Cerebellar nuclear complex (tissue), 1 donor: ENCODE data around the gene WDR37.

Experiments used
- DNase-seq, 2 experiments: peaks; one replicate each; lab custom pipeline; 2025; lab: John Stamatoyannopoulos, UW

The WDR37 gene

DNA sequence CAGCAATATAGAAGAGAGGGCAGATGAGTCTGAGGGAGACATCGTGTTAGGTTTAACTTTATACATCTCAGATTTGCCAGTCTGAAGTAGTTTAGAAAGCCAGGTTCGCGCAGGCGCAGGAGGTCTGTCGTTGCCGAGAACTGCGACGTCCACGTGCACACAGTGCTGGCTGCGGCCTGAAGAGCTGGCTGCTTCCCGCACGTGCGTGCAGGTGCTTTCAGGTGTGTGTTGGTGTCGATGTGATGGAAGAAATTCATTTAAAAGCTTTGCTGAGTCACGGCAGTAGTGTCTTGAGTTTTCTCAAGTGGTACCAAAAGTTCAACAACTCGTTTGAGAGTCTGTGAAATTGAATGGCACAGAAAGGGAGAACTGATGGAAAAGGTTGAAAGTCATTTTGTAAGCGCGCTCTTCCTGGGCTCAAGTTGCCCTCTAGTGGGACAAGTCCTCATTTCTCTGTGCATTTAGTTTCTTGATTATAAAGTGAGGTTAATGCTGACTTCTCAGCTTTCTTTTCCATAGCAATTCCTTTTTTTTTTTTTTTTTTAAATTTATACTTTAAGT is 18.6 kb downstream of the WDR37 start:
- DNase-seq, result no peak

DNA sequence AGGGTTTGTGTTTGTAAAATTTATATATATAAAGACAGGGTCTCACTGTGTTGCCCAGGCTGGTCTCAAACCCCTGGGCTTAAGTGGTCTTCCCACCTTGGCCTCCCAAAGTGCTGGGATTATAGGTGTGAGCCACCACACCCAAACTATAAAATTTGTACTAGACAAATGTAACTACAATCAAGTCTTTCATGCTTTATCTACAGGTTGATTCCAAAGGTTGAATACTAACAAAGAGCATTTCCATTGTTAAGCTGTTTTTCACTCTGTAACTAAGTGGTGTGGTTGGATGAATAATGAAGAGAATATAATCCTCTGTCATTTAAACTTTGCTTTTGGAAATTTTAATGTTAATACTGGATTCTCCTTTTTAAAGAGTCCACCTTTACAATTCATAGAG is 22.5 kb downstream of the WDR37 start:
- DNase-seq, result no peak

DNA sequence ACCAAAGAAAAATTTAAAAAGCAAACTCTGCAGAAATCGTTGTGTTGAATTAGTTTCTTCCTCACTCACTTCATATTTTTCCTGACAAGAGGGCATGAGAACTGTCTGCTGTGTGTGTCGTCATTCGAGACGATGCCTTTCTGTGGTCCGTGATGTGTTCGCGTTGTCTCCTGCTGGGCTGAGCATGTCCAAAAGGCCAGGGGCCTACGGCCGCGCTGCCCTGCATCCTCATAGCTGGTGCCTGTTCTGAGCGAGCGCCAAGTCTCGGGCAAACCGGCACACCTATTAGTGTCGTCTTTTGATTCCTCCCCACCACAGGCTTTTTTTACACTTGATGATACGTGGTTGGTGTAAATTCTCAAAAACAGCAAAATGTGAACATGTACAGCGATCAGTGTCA is 27.4 kb downstream of the WDR37 start:
- no peak for DNase-seq

DNA sequence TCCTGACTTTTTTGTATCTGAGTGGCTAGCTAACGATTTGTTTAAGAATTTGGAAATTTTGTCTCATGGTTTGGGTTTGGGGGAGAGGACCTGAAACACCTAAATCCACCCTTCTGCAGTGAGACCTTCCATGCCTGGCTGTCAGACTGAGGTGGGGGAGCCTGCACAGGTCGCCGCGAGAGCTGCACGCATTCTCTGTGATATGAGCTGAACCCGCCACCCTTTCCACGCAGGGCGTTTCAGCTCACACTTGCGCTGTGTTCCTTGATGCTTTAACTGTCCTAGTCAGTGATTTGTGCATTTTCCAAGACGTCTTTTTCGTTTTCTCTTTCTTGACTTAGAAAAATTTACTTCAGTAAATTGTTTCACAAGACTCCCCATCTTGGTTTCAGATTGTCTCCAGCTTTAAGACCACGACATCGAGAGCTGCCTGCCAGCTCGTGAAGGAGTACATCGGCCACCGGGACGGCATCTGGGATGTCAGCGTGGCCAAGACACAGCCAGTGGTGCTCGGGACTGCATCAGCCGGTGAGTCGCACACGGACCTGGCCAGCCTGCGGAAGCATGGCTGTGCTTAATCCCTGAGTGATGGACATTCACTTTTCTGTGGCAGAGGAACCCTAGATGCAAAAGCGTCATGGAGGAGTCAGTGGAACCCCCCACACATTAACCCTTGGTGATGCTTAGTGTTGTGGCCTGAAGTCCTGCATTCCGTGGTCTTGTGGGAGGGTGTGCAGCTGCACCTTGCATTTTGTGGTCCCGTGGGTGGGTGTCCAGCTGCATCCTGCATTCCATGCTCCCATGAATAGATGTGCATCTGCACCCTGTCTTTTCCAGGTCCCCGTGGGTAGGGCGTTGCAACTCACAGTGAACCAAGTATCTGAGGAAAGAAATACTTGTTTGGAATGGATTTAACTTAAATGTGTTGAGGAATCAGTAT is 28.1 kb downstream of the WDR37 start:
- DNase-seq, result no peak

DNA sequence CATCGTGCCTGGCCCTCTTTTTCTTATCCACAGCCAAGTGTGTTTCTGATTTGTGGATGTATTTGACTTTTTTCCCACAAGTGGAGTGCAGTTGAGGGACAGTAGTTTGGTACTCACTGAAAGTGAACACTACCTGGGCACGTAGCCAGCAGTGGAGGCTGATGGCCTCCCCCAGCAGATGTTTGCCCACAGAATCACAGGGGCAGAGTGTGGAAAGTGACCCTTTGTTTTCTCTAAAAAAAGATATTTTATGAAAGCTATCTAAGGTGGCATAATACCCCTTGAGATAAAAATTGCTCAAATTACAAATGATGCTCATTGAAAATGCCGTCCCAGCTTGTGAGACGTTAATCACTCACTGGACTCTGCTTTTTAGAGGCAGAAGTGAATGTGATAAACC is 29.1 kb downstream of the WDR37 start:
- no peak for DNase-seq

DNA sequence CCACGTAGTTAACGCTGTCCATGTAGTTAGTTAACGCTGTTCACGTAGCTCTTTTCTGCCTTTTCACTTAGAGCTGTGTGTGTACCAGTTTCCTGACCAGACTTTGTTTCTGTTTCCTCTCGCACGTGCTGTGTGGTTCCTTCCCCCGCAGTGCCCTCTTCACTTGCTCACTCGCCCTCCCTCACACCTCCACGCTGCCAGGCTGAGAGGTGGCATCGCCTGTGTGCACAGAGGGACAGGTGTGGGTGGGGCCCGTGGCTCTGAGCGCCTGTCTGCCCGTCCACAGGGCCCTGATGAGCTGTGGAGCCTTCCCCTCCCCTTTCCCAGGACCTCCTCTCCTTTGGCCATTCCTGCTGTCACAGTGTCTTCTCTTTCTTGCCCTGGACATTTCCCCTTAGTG is 30.6 kb downstream of the WDR37 start:
- DNase-seq, result no peak

DNA sequence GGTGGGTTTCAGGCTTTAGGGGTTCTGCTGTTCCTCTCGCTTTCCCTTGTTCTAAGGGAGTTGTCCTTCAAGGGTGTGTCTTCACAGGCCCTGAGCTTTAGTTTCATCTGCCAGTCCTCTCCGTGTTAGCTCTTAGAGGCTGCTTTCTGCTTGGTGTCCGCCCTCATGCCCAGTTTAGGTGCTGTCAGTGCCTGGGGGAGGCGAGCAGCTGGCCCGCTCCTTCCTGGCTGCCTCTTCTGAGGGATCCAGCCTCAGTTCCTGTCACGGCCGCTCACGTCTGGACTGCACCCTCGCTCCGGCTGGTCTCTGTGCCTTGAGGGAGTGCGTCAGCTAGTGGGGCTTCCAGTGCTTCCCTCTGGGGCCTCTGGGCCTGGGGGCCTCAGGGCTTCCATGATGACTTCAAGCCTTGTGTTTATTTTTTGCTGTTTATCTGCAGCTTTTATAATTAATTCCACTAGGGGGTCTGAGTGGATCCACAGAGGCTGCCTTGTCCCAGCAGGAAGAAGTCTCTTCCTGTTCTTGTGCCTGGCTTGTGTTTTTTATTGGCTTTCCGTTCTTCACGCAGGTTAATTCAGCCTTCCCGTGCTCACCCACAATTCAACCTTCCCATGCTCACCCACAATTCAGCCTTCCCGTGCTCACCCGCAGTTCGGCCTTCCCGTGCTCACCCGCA is 33.0 kb downstream of the WDR37 start:
- DNase-seq, result no peak

DNA sequence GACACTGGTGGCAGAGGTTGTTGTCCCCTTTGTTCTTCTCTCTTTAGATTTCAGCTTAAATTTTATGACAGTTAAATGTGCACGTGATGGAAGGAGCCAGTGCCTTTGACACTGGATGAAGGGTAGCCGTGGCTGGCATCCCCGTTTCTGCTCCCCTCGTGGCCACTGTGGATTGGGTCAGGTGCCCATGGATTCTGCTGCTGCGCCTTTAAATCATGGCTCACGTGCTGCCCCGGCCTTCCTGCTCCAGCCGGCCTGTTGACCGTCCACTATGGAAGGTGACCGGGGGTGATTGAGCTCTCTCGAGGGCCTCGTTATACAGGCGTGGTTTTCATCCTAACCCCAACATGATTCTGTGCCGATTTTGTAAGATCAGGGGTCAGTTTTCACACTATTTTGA is 34.5 kb downstream of the WDR37 start:
- no peak for DNase-seq

DNA sequence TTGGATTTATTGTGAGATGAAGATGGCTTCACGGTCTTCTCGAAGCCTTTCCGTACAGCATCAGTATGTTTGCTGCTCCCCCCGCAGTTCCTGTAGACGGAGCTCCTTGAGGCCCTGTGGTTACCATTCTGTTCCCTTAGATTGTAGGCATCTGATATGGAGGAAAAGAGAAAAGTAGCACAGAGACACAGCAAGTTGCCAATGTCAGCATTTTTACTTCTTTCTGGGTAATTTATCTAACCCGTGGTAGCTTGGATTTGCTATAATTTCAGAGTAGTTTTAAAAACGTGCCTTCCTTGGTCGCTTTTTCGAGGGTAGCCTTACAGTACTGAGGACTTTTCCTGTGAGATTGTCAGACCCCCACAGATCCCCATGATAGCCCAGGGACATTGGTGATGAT is 37.5 kb downstream of the WDR37 start:
- no peak for DNase-seq

DNA sequence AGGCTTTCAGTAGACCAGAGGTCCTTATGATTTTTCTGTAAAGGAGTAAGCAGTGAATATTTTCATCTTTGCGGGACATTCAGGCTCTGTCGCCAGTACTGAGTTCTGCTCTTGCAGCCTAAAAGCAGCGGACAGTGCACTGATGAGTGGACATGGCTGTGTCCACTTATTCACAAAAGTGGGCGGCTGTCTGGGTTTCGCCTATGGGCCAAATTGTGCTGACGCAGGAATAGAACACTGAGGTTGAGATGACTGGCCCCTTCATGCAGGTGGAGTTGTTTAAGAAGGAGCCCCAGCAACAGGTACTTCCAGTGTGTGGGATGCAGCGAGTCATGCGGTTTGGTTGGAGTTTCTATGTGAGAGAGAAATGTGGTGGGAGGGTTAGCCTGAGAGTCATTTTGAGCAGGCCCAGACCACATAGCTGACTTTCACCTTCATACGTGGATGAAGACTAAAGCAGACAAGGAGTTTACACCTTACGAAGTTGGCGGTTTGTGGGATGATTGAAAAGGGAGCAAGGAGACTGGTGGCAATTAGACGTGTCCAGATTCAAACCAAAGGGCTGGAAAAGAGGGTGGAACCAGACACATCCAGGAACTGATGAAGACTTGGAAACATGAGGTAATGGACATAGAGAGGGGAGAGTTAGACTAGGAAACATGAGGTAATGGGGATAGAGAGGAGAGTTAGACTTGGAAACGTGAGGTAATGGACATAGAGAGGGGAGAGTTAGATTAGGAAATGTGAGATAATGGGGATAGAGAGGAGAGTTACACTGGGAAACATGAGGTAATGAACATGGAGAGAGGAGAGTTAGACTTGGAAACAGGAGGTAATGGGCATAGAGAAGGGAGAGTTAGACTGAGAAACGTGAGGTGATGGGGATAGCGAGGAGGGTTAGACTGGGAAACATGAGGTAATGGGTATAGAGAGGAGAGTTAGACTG is 38.2 kb downstream of the WDR37 start:
- DNase-seq, result no peak

DNA sequence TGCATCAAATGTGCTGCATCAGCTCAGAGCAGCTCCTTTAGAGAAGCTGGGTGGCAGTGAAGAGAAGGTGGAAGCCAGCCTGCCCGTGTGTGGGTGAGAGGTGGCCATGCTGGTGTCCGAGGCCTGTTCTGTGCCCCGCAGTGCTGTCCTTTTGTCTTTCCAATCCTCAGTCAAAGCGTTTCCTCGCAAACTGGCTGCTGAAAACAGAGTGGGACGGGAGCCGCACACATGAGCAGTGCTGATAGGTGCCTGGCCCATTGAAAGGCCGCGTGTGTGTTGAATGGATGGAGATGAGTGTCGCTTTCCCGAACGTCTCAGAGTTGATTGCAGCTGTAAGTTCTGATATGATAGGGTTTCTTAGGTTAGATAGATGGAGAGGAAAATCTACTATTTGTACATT is 39.3 kb downstream of the WDR37 start:
- no peak for DNase-seq

DNA sequence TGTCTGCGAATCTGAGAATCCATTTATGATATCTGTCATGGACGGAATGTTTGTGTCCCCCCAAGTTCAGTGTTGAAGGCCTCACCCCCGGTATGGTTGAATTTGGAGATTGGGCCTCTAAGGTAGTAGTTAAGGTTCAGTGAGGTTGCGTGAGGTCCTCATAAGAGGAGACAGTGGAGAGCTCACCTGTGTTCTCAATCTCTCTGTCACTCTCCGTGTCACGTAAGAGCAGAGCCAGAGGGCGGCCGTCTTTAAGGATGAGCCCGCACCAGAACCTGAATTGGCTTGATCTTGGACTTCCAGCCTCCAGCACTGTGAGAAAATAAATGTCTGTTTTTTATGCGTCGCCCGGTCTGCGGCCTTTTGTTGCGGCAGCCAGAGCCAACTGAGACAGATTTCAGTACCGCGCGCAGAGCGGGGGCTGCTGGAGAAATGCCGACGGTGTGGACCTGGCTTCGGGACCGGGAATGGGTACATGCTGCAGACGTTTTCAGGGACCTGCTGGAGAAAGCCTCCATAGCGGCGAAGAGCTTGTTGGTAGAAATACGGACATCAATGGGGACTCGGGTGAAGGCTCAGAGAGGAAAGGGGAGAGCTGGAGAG is 40.2 kb downstream of the WDR37 start:
- no peak for DNase-seq

DNA sequence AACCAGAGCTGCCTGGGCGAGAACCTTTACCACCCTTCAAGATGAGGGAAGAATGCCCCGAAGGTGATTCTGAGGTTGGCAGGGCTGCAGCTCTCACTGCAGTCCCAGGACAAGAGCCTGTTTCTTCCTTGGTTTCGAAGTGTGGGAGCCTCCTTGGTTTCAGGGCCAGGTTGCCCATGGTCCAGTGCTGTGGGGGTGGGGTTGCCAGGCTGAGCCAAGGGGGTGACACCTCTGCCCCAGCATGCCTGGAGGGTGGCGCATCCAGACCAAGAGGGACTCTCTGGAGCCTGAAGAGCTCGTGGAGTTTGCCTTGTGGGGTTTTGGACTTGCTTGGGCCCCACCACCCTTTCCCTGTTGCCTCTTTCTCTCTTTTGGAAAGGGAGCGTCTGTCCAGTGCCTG is 41.3 kb downstream of the WDR37 start:
- DNase-seq, result no peak

DNA sequence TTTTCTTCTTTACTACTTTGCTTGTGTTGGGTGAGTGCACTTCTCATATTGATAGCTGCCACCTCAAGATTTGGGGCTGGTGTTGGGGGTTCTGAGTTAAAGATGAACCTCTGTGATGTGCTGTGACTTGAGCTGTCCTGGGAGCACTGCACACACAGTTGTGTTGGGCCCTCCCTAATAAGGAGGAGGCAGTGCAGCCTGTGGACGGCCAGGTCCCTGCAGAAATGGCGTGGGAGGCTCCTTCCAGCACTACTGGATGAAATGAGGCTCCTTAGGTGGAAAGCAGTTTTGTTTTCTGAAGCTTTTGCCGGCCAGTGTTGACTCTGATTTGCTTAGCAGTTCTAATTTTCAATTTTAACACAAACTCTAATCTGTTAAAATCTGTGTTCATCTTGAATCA is 44.0 kb downstream of the WDR37 start:
- DNase-seq, result no peak

DNA sequence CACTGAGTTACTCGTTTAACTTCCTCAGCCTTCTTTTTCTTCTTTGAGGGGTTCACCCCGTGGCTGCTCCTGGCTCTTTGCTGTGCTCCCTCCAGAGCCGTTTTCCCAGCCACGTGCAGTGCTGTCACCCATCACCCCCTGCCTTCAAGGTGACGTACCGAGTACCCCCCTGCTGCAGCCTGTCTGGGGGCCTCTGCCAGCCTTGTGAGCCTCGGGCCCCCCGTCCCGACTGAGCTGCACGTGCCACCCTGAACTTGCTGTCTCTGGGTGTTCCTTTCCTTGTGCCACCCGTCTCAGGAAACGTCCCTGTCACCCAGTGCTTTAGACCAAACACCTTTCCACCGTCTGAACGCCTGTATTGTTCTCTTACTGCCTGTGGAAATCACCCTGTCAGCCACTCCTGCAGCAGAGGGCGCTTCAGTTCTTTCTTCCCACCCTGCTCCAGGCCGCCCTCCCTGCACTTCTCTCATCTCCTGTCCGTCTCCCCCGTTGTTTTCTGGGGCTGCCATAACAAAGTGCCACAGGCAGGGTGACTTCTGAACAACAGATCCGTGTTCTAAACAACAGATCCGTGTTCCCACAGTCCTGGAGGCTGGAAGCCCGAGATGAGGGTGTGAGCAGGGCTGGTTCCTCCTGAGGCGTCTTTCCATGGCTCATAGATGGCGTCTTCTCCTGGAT is 44.6 kb downstream of the WDR37 start:
- DNase-seq, result no peak

DNA sequence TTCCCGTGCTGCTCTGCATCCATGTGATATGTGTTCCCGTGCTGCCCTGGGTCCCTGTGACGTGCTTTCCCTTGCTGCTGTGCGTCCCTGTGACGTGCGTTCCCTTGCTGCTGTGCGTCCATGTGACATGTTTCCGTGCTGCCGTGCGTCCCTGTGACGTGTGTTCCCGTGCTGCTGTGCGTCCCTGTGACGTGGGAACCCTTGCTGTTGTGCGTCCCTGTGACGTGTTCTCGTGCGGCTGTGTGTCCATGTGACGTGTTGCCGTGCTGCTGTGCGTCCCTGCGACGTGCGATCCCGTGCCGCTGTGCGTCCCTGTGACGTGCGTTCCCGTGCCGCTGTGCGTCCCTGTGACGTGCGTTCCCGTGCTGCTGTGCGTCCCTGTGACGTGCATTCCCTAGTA is 45.8 kb downstream of the WDR37 start:
- no peak for DNase-seq

DNA sequence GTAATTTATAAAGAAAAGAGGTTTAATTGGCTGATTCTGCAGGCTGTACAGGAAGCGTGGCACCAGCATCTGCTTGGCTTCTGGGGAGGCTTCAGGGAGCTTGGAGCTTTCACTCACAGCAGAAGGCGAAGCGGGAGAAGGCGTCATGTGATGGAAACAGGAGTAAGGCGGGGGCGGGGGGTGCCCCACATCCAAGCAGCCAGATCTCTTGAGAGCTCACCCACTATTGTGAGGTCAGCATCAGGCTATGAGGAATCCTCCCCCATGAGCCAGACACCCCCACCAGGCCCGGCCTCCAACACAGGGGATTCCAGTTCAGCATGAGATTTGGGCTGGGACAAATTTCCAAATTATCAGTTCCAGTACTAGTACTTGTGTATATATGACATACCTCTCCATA is 46.2 kb downstream of the WDR37 start:
- DNase-seq, result no peak

DNA sequence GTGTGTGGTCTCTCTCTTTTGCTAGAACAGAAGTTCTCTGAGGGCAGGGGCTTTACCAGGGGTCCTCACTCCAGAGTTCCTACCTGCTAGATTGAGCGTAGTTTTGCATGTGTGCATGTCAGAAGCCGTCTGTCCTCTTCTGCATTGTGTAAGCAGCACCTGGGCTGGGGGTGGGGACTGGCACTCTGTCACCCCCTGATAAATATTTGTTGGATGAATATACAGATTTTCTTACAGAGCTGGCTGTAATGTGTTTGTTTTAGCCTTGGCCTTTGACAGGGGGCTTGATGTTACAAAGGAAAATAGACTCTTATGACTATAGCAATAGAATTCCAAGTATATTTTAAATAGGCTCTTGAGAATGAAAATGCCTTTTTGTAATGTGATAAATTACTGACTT is 46.6 kb downstream of the WDR37 start:
- DNase-seq, result no peak

DNA sequence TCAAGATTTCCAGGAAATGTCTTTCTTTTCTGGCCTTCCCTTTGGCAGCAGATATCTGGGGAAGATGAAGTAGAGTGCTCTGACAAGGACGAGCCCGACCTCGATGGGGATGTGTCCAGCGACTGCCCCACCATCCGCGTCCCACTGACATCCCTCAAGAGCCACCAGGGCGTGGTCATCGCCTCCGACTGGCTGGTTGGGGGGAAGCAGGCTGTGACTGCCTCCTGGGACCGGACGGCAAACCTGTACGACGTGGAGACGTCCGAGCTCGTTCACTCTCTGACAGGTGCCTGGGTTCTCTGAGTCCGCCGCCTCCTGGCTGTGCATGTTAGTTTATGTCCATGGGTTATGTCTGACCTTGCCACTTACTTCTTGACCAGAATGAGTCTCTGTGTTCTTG is 47.4 kb downstream of the WDR37 start:
- no peak for DNase-seq

DNA sequence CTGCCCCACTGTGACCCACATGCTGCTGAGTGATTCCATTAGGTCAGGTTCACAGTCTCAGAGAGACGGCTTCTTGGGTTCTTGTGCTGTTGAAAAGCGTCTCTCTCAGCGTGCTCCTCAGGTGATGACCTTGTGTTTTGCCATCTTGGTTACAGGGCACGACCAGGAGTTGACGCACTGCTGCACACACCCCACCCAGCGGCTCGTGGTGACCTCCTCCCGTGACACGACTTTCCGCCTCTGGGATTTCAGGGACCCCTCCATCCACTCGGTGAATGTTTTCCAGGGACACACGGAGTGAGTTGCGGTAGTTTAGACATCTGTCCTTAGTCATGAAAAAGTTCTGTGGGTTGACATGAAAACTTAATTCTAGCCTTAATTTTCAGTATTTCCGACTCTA is 48.8 kb downstream of the WDR37 start:
- DNase-seq, result no peak

DNA sequence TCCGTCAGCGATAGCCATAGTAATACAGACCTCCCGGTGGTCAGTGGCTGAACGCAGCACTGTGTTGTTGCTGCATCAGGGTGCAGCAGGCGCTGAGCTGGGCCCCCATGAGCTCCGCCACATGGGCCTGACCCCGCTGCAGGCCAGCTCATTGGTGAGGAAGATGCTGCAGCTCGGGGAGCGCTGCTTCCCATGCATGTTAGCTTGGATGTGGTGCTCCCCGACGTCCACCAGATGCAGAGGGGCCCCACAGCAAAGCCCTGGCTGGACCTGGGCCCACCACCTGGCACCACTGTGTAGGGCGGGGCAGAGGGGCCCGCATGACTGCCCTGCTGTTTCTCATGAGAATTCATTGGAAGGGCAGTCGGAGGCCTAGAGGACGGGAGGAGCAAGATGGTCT is 50.8 kb downstream of the WDR37 start:
- no peak for DNase-seq
